AG20443 (cell line): ENCODE data around the gene PIKFYVE.
A peak's percentile ranks its signal among the peaks of the same experiment; 100 is the strongest.
"Not testable (repeated sequence)": the region's sequence is repeated elsewhere in the genome, so short reads cannot be mapped to it uniquely, and the experiment has no call there.

Experiments
- DNase-seq: peaks from one replicate; pipeline ENCODE4 v3.0.0; 2012; ENCODE audit warnings: low spot score, mixed read lengths

Gene PIKFYVE

GRCh38 chr2:208255557-208256106, 10.4 kb upstream of the PIKFYVE start:
- no peak for DNase-seq

- DNase-seq, result no peak
Measured at GRCh38 chr2:208256192-208256782, 9.8 kb upstream of the PIKFYVE start.

GRCh38 chr2:208256849-208257813, 8.9 kb upstream of the PIKFYVE start:
- not testable (repeated sequence) for DNase-seq

GRCh38 chr2:208265371-208265800, 669 bp upstream of the PIKFYVE start:
- DNase-seq, result peak; percentile 27

GRCh38 chr2:208266553-208266893, 468 bp downstream of the PIKFYVE start:
- DNase-seq, result no peak

- no peak for DNase-seq
Measured at GRCh38 chr2:208266936-208267335, 881 bp downstream of the PIKFYVE start.

- DNase-seq, result not testable (repeated sequence)
Measured at GRCh38 chr2:208267526-208267925, 1.5 kb downstream of the PIKFYVE start.

GRCh38 chr2:208268156-208268952, 2.3 kb downstream of the PIKFYVE start:
- DNase-seq, result no peak

GRCh38 chr2:208269091-208269490, 3.0 kb downstream of the PIKFYVE start:
- no peak for DNase-seq

GRCh38 chr2:208274748-208275147, 8.7 kb downstream of the PIKFYVE start:
- no peak for DNase-seq

GRCh38 chr2:208278549-208278948, 12.5 kb downstream of the PIKFYVE start:
- DNase-seq, result no peak

GRCh38 chr2:208279236-208279635, 13.2 kb downstream of the PIKFYVE start:
- no peak for DNase-seq

GRCh38 chr2:208280234-208280633, 14.2 kb downstream of the PIKFYVE start:
- no peak for DNase-seq

- peak; percentile 14 for DNase-seq
Measured at GRCh38 chr2:208280933-208281332, 14.9 kb downstream of the PIKFYVE start.

GRCh38 chr2:208285853-208286252, 19.8 kb downstream of the PIKFYVE start:
- no peak for DNase-seq

- no peak for DNase-seq
Measured at GRCh38 chr2:208294482-208295024, 28.5 kb downstream of the PIKFYVE start.

- DNase-seq, result no peak
Measured at GRCh38 chr2:208295834-208296233, 29.8 kb downstream of the PIKFYVE start.

- no peak for DNase-seq
Measured at GRCh38 chr2:208296610-208297009, 30.6 kb downstream of the PIKFYVE start.

- DNase-seq, result no peak
Measured at GRCh38 chr2:208297961-208298360, 31.9 kb downstream of the PIKFYVE start.

- DNase-seq, result no peak
Measured at GRCh38 chr2:208300847-208301618, 35.0 kb downstream of the PIKFYVE start.

GRCh38 chr2:208304157-208304556, 38.1 kb downstream of the PIKFYVE start:
- DNase-seq, result no peak
